ENCODE results near the gene FMOD.
"Not testable (repeated sequence)": the region's sequence is repeated elsewhere in the genome, so short reads cannot be mapped to it uniquely, and the experiment has no call there.

FMOD gene

DNA sequence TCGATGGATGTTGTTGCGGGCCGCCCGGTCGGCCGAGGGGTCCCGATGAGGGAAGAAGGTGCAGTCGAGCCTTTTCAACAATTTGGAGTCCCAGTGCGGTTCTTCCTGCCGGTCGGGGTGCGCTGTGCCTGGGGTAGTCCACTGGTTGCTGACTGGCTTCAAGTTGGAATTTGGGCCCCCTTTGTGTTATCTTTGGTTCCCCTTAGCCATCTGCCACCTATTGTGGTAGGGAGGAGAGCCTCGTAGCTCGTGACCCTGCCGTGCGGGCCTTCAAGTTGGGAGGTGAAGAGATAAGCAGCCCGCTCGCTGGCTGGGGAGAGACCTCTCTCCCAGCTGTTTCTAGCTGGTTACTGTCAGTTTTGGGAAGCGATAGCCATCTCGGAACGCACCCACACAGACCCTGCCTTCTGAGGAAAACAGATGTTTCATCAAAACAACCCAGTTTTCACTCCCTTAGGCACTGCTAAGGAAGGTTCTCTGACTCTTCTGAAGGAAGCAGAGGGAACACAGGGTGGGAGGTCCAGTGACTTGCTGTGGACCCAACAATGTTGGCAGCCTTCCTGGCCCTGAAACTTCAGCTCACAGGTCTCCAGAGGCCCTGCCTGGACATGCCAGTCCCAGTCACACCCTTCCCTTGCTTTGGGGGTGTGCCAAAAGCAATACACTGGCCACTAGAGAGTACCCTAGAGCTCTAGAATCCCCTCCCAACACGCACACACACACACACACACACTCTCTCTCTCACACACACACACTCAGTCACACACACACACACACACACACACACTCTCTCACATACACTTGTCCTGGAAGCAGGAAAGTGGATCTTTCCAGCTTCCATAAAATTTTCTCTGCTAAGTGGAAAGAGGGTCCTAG lies 44.6 kb downstream of the FMOD start:
- Histone ChIP-seq H3K27me3 (ENCODE audit: control insufficient read depth in 1 of 2, insufficient read depth in 2 of 2, low read length in 2 of 2) (no peaks in the 10 kb centered on the region), H3K9me3 (ENCODE audit: control insufficient read depth in 1 of 2, low read length in 2 of 2) (no peaks in the 10 kb centered on the region), H3K4me1 (ENCODE audit: control insufficient read depth in 1 of 2, insufficient read depth in 2 of 2, low read length in 2 of 2) (peaks cover 52 to 57% of the 10 kb centered on the region in 2 donors), H3K27ac (ENCODE audit: low read depth, low read length) (peak overlapping the region; percentile 96), H3K9ac (ENCODE audit: low read depth in 1 of 2, low read length in 2 of 2) (peak overlapping the region; percentile 92 to 100), H3K36me3 (ENCODE audit: control insufficient read depth in 1 of 2, insufficient read depth in 2 of 2, low read length in 2 of 2) (peaks cover 18 to 22% of the 10 kb centered on the region in 2 donors), H3K4me3 (ENCODE audit: low read depth in 1 of 2, low read length in 2 of 2) (peak overlapping the region; percentile 92 to 94)

GRCh38 chr1:203305809-203306088 lies 45.2 kb downstream of the FMOD start:
- H3K9me3 ChIP-seq (ENCODE audit: control insufficient read depth in 1 of 2, low read length in 2 of 2): no peaks in the 10 kb centered on the region
- H3K27ac ChIP-seq (ENCODE audit: low read depth, low read length): peak overlapping the region; percentile 96
- H3K4me3 ChIP-seq (ENCODE audit: low read depth in 1 of 2, low read length in 2 of 2): peak overlapping the region; percentile 92 to 94
- H3K9ac ChIP-seq (ENCODE audit: low read depth in 1 of 2, low read length in 2 of 2): peak overlapping the region; percentile 92 to 100
- H3K4me1 ChIP-seq (ENCODE audit: control insufficient read depth in 1 of 2, insufficient read depth in 2 of 2, low read length in 2 of 2): peaks cover 52 to 63% of the 10 kb centered on the region in 2 donors
- H3K27me3 ChIP-seq (ENCODE audit: control insufficient read depth in 1 of 2, insufficient read depth in 2 of 2, low read length in 2 of 2): no peaks in the 10 kb centered on the region
- H3K36me3 ChIP-seq (ENCODE audit: control insufficient read depth in 1 of 2, insufficient read depth in 2 of 2, low read length in 2 of 2): peaks cover 18 to 22% of the 10 kb centered on the region in 2 donors

DNA sequence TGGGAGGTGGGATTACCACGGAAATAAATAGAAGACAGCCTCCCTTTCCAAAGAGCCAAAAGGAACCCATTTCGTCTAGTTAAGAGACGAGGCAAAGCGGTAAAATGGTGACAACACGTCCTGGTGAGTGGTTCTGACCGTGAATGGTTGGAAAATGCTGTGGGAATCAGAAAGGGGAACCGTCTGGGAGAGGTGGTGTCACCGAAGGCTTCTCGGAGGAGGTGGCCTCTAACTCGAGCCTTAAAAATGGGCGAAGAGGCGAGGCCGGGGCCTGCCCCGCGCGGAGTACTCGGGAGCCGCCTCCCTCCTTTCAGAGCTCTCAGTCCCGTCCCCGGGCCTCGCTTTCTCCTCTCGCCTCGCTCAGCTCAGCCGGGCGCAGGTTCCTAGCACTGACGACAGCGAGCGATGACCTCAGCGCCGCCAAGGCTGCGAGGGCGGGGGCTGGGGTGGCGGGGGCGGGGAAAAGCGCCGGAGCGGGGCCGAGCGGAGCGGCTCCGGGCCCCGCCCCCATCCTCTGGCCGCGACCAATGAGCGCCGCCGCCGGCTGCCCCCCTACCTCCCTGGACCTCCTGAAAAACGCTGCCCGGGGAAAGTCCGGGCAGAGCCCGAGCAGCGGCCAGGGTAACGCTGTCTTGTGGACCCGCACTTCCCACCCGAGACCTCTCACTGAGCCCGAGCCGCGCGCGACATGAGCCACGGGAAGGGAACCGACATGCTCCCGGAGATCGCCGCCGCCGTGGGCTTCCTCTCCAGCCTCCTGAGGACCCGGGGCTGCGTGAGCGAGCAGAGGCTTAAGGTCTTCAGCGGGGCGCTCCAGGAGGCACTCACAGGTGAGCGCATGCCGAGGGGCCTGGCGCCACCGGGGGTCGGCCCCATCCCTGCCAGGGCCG lies 45.8 kb downstream of the FMOD start, which contains the start of gene BTG2:
TSS of gene BTG2 (plus strand) at position 601 of the 890 bp plus-strand sequence. CDS start at position 689, 88 bp downstream.
- H3K27me3 ChIP-seq (ENCODE audit: control insufficient read depth in 1 of 2, insufficient read depth in 2 of 2, low read length in 2 of 2): no peaks in the 10 kb centered on the region
- no peaks in the 10 kb centered on the region for H3K9me3 ChIP-seq (ENCODE audit: control insufficient read depth in 1 of 2, low read length in 2 of 2)
- H3K36me3 ChIP-seq (ENCODE audit: control insufficient read depth in 1 of 2, insufficient read depth in 2 of 2, low read length in 2 of 2): peaks cover 15 to 19% of the 10 kb centered on the region in 2 donors
- peak within 1 kb of the TSS; percentile 92 to 94 for H3K4me3 ChIP-seq (ENCODE audit: low read depth in 1 of 2, low read length in 2 of 2)
- peaks cover 49 to 65% of the 10 kb centered on the region in 2 donors for H3K4me1 ChIP-seq (ENCODE audit: control insufficient read depth in 1 of 2, insufficient read depth in 2 of 2, low read length in 2 of 2)
- peak within 1 kb of the TSS; percentile 97 to 100 for H3K9ac ChIP-seq (ENCODE audit: low read depth in 1 of 2, low read length in 2 of 2)
- H3K27ac ChIP-seq (ENCODE audit: low read depth, low read length): peak within 1 kb of the TSS; percentile 96

DNA sequence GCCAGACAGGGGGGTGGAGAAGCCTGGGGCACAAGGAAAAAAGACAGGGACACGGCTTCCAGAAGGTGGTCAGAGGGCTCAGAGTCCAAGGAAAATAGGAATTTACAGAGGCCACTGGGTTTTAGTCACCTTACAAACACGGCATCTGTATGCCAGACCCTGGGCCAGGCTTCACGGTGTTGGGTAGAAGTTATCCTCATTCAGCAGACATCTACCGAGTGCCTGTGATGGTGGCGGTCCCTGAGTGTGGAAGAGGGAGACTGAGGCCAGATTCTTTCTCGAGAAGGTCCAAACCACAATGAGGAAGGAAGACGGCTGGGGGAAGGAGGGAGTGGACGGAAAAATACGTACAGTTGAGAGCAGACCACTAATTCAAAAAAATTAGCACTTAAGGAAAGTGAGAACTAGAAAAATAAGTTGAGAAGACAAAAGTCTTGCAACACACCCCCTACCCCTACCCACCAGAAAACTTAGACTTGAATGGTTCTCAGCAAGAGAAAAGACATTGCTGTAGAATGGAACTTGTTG lies 46.5 kb downstream of the FMOD start:
- Histone ChIP-seq H3K4me3 (ENCODE audit: low read depth in 1 of 2, low read length in 2 of 2) (peak overlapping the region; percentile 67 to 72), H3K4me1 (ENCODE audit: control insufficient read depth in 1 of 2, insufficient read depth in 2 of 2, low read length in 2 of 2) (peaks cover 46 to 59% of the 10 kb centered on the region in 2 donors)

DNA sequence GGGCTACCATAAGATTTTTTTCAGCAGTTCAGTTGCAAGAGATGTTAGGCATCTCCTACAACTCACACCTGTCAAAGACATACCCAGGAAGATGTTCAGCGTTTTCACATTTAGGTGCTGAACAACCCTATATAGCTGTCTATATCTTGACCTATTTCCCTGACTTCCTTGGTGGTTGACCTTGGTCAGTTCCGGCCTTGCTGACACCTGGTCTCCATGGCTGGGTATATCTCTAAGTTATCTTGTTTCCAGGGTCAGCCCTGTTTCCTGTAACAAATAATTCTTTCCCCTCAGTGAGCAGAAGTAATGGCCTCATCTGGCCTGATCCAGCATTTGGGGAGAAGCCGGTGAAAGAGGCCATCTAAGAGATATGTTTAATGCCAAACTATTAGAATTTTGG lies 48.0 kb downstream of the FMOD start:
- Histone ChIP-seq H3K9me3 (ENCODE audit: control insufficient read depth in 1 of 2, low read length in 2 of 2) (no peaks in the 10 kb centered on the region), H3K9ac (ENCODE audit: low read depth in 1 of 2, low read length in 2 of 2) (no peak overlapping the region), H3K4me3 (ENCODE audit: low read depth in 1 of 2, low read length in 2 of 2) (no peak overlapping the region), H3K4me1 (ENCODE audit: control insufficient read depth in 1 of 2, insufficient read depth in 2 of 2, low read length in 2 of 2) (peaks cover 34 to 50% of the 10 kb centered on the region in 2 donors), H3K27me3 (ENCODE audit: control insufficient read depth in 1 of 2, insufficient read depth in 2 of 2, low read length in 2 of 2) (no peaks in the 10 kb centered on the region), H3K36me3 (ENCODE audit: control insufficient read depth in 1 of 2, insufficient read depth in 2 of 2, low read length in 2 of 2) (peaks cover 3 to 6% of the 10 kb centered on the region in 2 donors), H3K27ac (ENCODE audit: low read depth, low read length) (no peak overlapping the region)

More for the DNA sequence above, 46.5 kb downstream of the FMOD start:
- H3K9ac ChIP-seq (ENCODE audit: low read depth in 1 of 2, low read length in 2 of 2): peak overlapping the region; percentile 97
- H3K27ac ChIP-seq (ENCODE audit: low read depth, low read length): peak overlapping the region; percentile 80
- H3K27me3 ChIP-seq (ENCODE audit: control insufficient read depth in 1 of 2, insufficient read depth in 2 of 2, low read length in 2 of 2): no peaks in the 10 kb centered on the region
- H3K36me3 ChIP-seq (ENCODE audit: control insufficient read depth in 1 of 2, insufficient read depth in 2 of 2, low read length in 2 of 2): peaks cover 13 to 19% of the 10 kb centered on the region in 2 donors
- no peaks in the 10 kb centered on the region for H3K9me3 ChIP-seq (ENCODE audit: control insufficient read depth in 1 of 2, low read length in 2 of 2)

- H3K4me1 ChIP-seq (ENCODE audit: control insufficient read depth in 1 of 2, insufficient read depth in 2 of 2, low read length in 2 of 2): peaks cover 30 to 46% of the 10 kb centered on the region in 2 donors
- no peak overlapping the region for H3K4me3 ChIP-seq (ENCODE audit: low read depth in 1 of 2, low read length in 2 of 2)
- H3K27ac ChIP-seq (ENCODE audit: low read depth, low read length): no peak overlapping the region
- H3K27me3 ChIP-seq (ENCODE audit: control insufficient read depth in 1 of 2, insufficient read depth in 2 of 2, low read length in 2 of 2): no peaks in the 10 kb centered on the region
- peaks cover 0 to 5% of the 10 kb centered on the region in 2 donors for H3K36me3 ChIP-seq (ENCODE audit: control insufficient read depth in 1 of 2, insufficient read depth in 2 of 2, low read length in 2 of 2)
- H3K9ac ChIP-seq (ENCODE audit: low read depth in 1 of 2, low read length in 2 of 2): no peak overlapping the region
- no peaks in the 10 kb centered on the region for H3K9me3 ChIP-seq (ENCODE audit: control insufficient read depth in 1 of 2, low read length in 2 of 2)
These were observed 48.5 kb downstream of the FMOD start for GRCh38 chr1:203302456-203302855.

DNA sequence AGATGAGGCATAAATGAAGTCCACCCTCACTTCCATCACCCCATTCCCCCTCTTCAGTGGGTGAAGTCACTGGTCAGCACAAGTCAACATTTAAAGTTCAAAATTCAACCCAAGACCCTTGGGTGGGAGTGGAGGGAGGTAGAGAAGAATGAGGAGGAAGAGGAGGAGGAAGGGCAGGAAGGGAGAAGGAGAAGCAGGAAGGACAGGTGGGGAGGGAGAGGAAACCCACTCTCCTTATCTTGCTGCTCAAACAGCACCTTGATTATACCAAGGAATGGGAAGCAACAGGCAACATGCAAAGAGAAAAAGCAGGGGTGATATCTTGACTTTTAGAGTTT lies 49.6 kb downstream of the FMOD start:
- H3K27me3 ChIP-seq (ENCODE audit: control insufficient read depth in 1 of 2, insufficient read depth in 2 of 2, low read length in 2 of 2): no peaks in the 10 kb centered on the region
- no peak overlapping the region for H3K9ac ChIP-seq (ENCODE audit: low read depth in 1 of 2, low read length in 2 of 2)
- peaks cover 30 to 38% of the 10 kb centered on the region in 2 donors for H3K4me1 ChIP-seq (ENCODE audit: control insufficient read depth in 1 of 2, insufficient read depth in 2 of 2, low read length in 2 of 2)
- H3K27ac ChIP-seq (ENCODE audit: low read depth, low read length): no peak overlapping the region
- no peak overlapping the region for H3K4me3 ChIP-seq (ENCODE audit: low read depth in 1 of 2, low read length in 2 of 2)
- H3K9me3 ChIP-seq (ENCODE audit: control insufficient read depth in 1 of 2, low read length in 2 of 2): no peaks in the 10 kb centered on the region
- H3K36me3 ChIP-seq (ENCODE audit: control insufficient read depth in 1 of 2, insufficient read depth in 2 of 2, low read length in 2 of 2): no peaks in the 10 kb centered on the region

GRCh38 chr1:203300441-203301330 lies 50.2 kb downstream of the FMOD start:
- Histone ChIP-seq H3K27me3 (ENCODE audit: control insufficient read depth in 1 of 2, insufficient read depth in 2 of 2, low read length in 2 of 2) (no peaks in the 10 kb centered on the region), H3K36me3 (ENCODE audit: control insufficient read depth in 1 of 2, insufficient read depth in 2 of 2, low read length in 2 of 2) (no peaks in the 10 kb centered on the region), H3K9me3 (ENCODE audit: control insufficient read depth in 1 of 2, low read length in 2 of 2) (no peaks in the 10 kb centered on the region), H3K9ac (ENCODE audit: low read depth in 1 of 2, low read length in 2 of 2) (no peak overlapping the region), H3K4me3 (ENCODE audit: low read depth in 1 of 2, low read length in 2 of 2) (no peak overlapping the region), H3K4me1 (ENCODE audit: control insufficient read depth in 1 of 2, insufficient read depth in 2 of 2, low read length in 2 of 2) (peaks cover 30 to 37% of the 10 kb centered on the region in 2 donors), H3K27ac (ENCODE audit: low read depth, low read length) (no peak overlapping the region)

- H3K4me1 ChIP-seq (ENCODE audit: control insufficient read depth in 1 of 2, insufficient read depth in 2 of 2, low read length in 2 of 2): peaks cover 29 to 36% of the 10 kb centered on the region in 2 donors
- H3K4me3 ChIP-seq (ENCODE audit: low read depth in 1 of 2, low read length in 2 of 2); H3K36me3 ChIP-seq (ENCODE audit: control insufficient read depth in 1 of 2, insufficient read depth in 2 of 2, low read length in 2 of 2); H3K27ac ChIP-seq (ENCODE audit: low read depth, low read length); H3K9me3 ChIP-seq (ENCODE audit: control insufficient read depth in 1 of 2, low read length in 2 of 2); H3K27me3 ChIP-seq (ENCODE audit: control insufficient read depth in 1 of 2, insufficient read depth in 2 of 2, low read length in 2 of 2); H3K9ac ChIP-seq (ENCODE audit: low read depth in 1 of 2, low read length in 2 of 2): not testable (repeated sequence)
These were observed 51.0 kb downstream of the FMOD start for GRCh38 chr1:203299719-203300429.

Measured in duodenal mucosa (tissue), 2 donors.